ENCODE data around the gene TLR2. TPM values are rescaled to one million over a fixed set of nuclear protein-coding genes. Genes with fewer than 3 reads are reported as not detected.

TLR2 gene
- 10 to 100 TPM in 3 of 4 donors, 1 to 10 TPM in 1; 5.3 to 26.9 (median 17.3) TPM for total RNA-seq

GRCh38 chr4:153684182-153684970 is at the start of gene TLR2:
TLR2 (plus strand) TSS chr4:153684280; CDS start chr4:153702908, 18,628 bp downstream.
- peaks cover 0 to 18% (median 0%) of the 10 kb centered on the region in 3 donors for H3K36me3 ChIP-seq
- intact Hi-C loops (cut with DNase I), result no loop called here
- peaks cover 0 to 18% (median 11%) of the 10 kb centered on the region in 3 donors for H3K9me3 ChIP-seq
- peaks cover 7 to 21% (median 9%) of the 10 kb centered on the region in 3 donors for H3K4me1 ChIP-seq
- peak within 1 kb of the TSS; percentile 49 to 83 (median 66) for H3K4me3 ChIP-seq
- peaks cover 0 to 18% (median 0%) of the 10 kb centered on the region in 4 donors for H3K27me3 ChIP-seq
- H3K27ac ChIP-seq, result peak within 1 kb of the TSS; percentile 42 to 67 (median 66)
- 4% methylated on average over 4 of the region's 75 CpGs; no CpG with 5 or more reads in 1 of the 2 donors for WGBS, 2 donors
- DNase-seq, result peak; percentile 9
- TF ChIP-seq POLR2A (IDR thresholded peaks at IDR 0.05) (peak in 1 of 4 donors; percentile 60), CTCF (IDR thresholded peaks at IDR 0.05) (peak in 1 of 6 experiments; percentile 26)

GRCh38 chr4:153634738-153635353 is 49.2 kb upstream of the TLR2 start:
- Histone ChIP-seq H3K4me1 (no peaks in the 10 kb centered on the region), H3K9me3 (no peaks in the 10 kb centered on the region), H3K36me3 (peaks cover 9 to 78% (median 12%) of the 10 kb centered on the region in 3 donors), H3K27me3 (no peaks in the 10 kb centered on the region), H3K4me3 (no peak overlapping the region), H3K27ac (no peak overlapping the region)
- no peak for DNase-seq
- intact Hi-C loops (cut with DNase I), result loop anchor here (10.0 kb wide), 1 partner anchor 120 kb away; no protein-coding TSS in a partner anchor
- 81 to 85% methylated on average over 3 of the region's 3 CpGs for WGBS, 2 donors
- TF ChIP-seq POLR2A (IDR thresholded peaks at IDR 0.05) (no peak), CTCF (IDR thresholded peaks at IDR 0.05) (peak; percentile 28 to 71 (median 58))

GRCh38 chr4:153635846-153636245 is 48.2 kb upstream of the TLR2 start:
- H3K9me3 ChIP-seq, result no peaks in the 10 kb centered on the region
- intact Hi-C loops (cut with DNase I), result loop anchor here (10.0 kb wide), 1 partner anchor 119 kb away; no protein-coding TSS in a partner anchor
- H3K27me3 ChIP-seq, result no peaks in the 10 kb centered on the region
- 73 to 75% methylated on average over 6 of the region's 6 CpGs for WGBS, 2 donors
- peaks cover 2 to 68% (median 9%) of the 10 kb centered on the region in 3 donors for H3K36me3 ChIP-seq
- no peaks in the 10 kb centered on the region for H3K4me1 ChIP-seq
- no peak overlapping the region for H3K27ac ChIP-seq
- TF ChIP-seq CTCF (IDR thresholded peaks at IDR 0.05) (no peak), POLR2A (IDR thresholded peaks at IDR 0.05) (no peak)
- no peak overlapping the region for H3K4me3 ChIP-seq
- DNase-seq, result no peak

GRCh38 chr4:153637201-153637600 is 46.9 kb upstream of the TLR2 start:
- H3K27ac ChIP-seq, result no peak overlapping the region
- WGBS, 2 donors, result 81 to 87% methylated on average over 1 to 3 of the region's 3 CpGs
- intact Hi-C loops (cut with DNase I), result loop anchor here (10.0 kb wide), 1 partner anchor 118 kb away; no protein-coding TSS in a partner anchor
- H3K36me3 ChIP-seq, result peaks cover 0 to 54% (median 9%) of the 10 kb centered on the region in 3 donors
- H3K4me3 ChIP-seq, result no peak overlapping the region
- no peaks in the 10 kb centered on the region for H3K27me3 ChIP-seq
- no peaks in the 10 kb centered on the region for H3K9me3 ChIP-seq
- TF ChIP-seq CTCF (IDR thresholded peaks at IDR 0.05), result no peak
- TF ChIP-seq POLR2A (IDR thresholded peaks at IDR 0.05), result no peak
- H3K4me1 ChIP-seq, result no peaks in the 10 kb centered on the region
- no peak for DNase-seq

- H3K27me3 ChIP-seq, result no peaks in the 10 kb centered on the region
- WGBS, 2 donors, result 94 to 95% methylated on average over 8 of the region's 8 CpGs
- no peak for DNase-seq
- no peak for TF ChIP-seq POLR2A (IDR thresholded peaks at IDR 0.05)
- no peak for TF ChIP-seq CTCF (IDR thresholded peaks at IDR 0.05)
- no peak overlapping the region for H3K4me3 ChIP-seq
- peaks cover 0 to 46% (median 9%) of the 10 kb centered on the region in 3 donors for H3K36me3 ChIP-seq
- intact Hi-C loops (cut with DNase I), result loop anchor here (10.0 kb wide), 1 partner anchor 117 kb away; no protein-coding TSS in a partner anchor
- H3K9me3 ChIP-seq, result no peaks in the 10 kb centered on the region
- no peak overlapping the region for H3K27ac ChIP-seq
- no peaks in the 10 kb centered on the region for H3K4me1 ChIP-seq
Observed at GRCh38 chr4:153638011-153638410, 46.1 kb upstream of the TLR2 start.

All from esophagus squamous epithelium (tissue), 5 donors.